ENCODE results near the gene DTNBP1.

Gene DTNBP1

GRCh38 chr6:15505463-15505918 lies 157.3 kb downstream of the DTNBP1 start:
- TF ChIP-seq CTCF (IDR thresholded peaks at IDR 0.05; ENCODE audit: low read depth, low read length) = no peak
- DNase-seq (ENCODE audit: extremely low read depth, low read depth) = no peak

GRCh38 chr6:15504581-15505350 lies 158.1 kb downstream of the DTNBP1 start:
- peak; percentile 10 for TF ChIP-seq CTCF (IDR thresholded peaks at IDR 0.05; ENCODE audit: low read depth, low read length)
- peak; percentile 92 for DNase-seq (ENCODE audit: extremely low read depth, low read depth)

GRCh38 chr6:15504040-15504495 lies 158.8 kb downstream of the DTNBP1 start:
- DNase-seq (ENCODE audit: extremely low read depth, low read depth) = no peak
- no peak; the same call in none of the 2 replicates for TF ChIP-seq CTCF (IDR thresholded peaks at IDR 0.05; ENCODE audit: low read depth, low read length)

GRCh38 chr6:15503346-15503680 lies 159.5 kb downstream of the DTNBP1 start:
- TF ChIP-seq CTCF (IDR thresholded peaks at IDR 0.05; ENCODE audit: low read depth, low read length) = no peak
- no peak for DNase-seq (ENCODE audit: extremely low read depth, low read depth)

- no peak for DNase-seq (ENCODE audit: extremely low read depth, low read depth)
- no peak for TF ChIP-seq CTCF (IDR thresholded peaks at IDR 0.05; ENCODE audit: low read depth, low read length)
These were observed 160.1 kb downstream of the DTNBP1 start for GRCh38 chr6:15502446-15503345.

- no peak for TF ChIP-seq CTCF (IDR thresholded peaks at IDR 0.05; ENCODE audit: low read depth, low read length)
These were observed 160.9 kb downstream of the DTNBP1 start for GRCh38 chr6:15501826-15502445.

More at GRCh38 chr6:15501826-15502445, 160.9 kb downstream of the DTNBP1 start:
- DNase-seq (ENCODE audit: extremely low read depth, low read depth) = peak; percentile 19

Data from AG09319 (cell line).